ENCODE data around the gene KCP.

The KCP gene

DNA sequence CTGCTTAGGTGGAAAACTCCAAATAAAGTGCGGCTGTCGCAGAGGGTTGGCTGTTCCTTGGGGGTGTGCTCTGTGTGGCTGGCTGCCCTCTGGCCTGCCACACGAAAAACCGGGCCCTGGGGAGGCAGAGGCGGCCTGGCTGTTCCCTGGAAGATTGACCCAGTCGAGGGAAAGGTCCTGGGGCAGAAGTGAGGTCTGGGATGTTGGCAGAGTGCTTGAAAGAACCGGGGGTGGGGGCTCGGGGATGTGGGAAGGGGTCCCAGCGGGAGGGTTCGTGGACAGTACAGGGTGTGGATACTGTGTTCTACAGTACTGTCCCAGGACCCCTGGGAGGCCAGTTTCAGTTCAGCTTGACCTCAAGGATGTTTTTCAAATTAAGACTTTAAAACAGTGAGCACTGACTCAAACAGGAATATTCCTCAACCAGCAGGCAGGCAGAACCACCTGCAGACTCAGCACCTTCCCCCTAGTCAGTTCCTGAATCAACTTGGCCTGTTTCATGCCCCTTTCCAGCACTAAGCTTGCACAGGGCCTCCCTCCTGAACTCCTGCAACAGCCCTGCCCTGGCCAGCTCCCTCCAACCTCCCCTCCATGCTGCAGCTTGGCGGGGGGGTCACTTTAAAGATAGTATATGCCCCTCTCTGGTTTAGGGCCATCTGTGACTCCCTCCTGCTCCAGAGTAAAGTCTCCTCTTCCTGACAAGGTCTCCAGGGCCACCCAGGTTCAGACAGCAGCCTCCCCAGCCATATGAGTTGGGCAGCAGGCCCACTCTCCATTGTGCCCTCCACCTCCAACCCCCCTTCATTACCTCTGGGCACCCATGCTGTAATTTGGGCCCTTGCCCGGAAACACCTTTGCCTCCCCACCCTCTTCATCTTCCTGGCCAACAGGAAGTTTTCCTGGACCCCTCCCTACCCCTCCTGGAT lies 51.0 kb downstream of the KCP start:
- Histone ChIP-seq H2AFZ (ENCODE audit: low read depth, low read length) (peak overlapping the region; percentile 61; the same call in 1 of the 2 replicates), H3K9ac (ENCODE audit: low read length) (no peak overlapping the region), H3K27ac (ENCODE audit: low read length) (no peak overlapping the region), H4K20me1 (ENCODE audit: insufficient read depth, low read length) (no peaks in the 10 kb centered on the region), H3K4me3 (ENCODE audit: low read length) (no peak overlapping the region), H3K4me2 (ENCODE audit: low read length) (peak overlapping the region; percentile 25), H3K9me3 (ENCODE audit: insufficient read depth, low read length) (no peaks in the 10 kb centered on the region), H3K36me3 (replicated peaks; ENCODE audit: low read depth, low read length) (no peaks in the 10 kb centered on the region), H3K79me2 (ENCODE audit: low read length) (peaks cover 18% of the 10 kb centered on the region), H3K27me3 (ENCODE audit: low read depth, low read length) (no peaks in the 10 kb centered on the region), H3K4me1 (ENCODE audit: low read length) (peaks cover 29% of the 10 kb centered on the region)
- TF ChIP-seq EZH2phosphoT487 (IDR thresholded peaks at IDR 0.05; ENCODE audit: low read depth), result no peak
- TF ChIP-seq, protein P1, sequence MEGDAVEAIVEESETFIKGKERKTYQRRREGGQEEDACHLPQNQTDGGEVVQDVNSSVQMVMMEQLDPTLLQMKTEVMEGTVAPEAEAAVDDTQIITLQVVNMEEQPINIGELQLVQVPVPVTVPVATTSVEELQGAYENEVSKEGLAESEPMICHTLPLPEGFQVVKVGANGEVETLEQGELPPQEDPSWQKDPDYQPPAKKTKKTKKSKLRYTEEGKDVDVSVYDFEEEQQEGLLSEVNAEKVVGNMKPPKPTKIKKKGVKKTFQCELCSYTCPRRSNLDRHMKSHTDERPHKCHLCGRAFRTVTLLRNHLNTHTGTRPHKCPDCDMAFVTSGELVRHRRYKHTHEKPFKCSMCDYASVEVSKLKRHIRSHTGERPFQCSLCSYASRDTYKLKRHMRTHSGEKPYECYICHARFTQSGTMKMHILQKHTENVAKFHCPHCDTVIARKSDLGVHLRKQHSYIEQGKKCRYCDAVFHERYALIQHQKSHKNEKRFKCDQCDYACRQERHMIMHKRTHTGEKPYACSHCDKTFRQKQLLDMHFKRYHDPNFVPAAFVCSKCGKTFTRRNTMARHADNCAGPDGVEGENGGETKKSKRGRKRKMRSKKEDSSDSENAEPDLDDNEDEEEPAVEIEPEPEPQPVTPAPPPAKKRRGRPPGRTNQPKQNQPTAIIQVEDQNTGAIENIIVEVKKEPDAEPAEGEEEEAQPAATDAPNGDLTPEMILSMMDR (IDR thresholded peaks at IDR 0.05; ENCODE audit: low read depth, low read length), result no peak

DNA sequence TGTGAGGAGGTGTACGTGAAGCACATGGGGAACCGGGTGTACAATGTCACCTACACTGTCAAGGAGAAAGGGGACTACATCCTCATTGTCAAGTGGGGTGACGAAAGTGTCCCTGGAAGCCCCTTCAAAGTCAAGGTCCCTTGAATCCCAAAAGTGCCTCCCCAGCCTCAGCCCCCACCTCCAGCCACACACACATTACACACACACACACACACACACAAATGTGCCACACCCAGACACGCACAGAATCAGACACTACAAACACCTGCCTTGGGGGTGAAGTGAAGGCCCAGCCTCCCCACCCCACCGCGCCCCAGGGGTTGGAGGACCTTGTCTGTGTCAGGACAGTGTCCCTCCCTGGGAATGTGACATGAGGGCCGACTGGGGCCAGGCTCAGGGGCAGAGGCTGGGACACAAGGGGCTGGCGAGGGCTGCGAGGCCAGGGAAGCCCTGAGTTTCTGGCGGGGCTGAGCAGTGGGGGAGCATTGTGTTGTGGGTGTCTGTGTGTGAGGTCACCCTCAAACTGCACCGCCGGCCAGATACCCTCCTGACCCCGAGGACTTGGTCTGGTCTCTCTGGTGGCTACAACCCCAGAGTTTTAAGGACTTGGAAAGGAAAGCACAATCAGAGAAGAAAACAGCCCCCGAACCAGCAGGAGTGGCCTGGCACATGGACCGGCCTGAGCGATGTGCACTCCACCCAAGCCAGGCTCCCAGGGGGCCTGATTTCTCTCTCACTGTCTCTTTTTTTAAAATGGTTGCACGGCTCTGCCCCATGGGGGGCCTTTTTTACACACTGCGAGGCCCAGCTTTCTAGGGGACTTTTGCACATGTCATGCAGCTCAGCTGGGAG lies 51.9 kb downstream of the KCP start:
- TF ChIP-seq, protein P1 (IDR thresholded peaks at IDR 0.05; ENCODE audit: low read depth, low read length), result no peak
- no peak for TF ChIP-seq EZH2phosphoT487 (IDR thresholded peaks at IDR 0.05; ENCODE audit: low read depth)
- H3K9me3 ChIP-seq (ENCODE audit: insufficient read depth, low read length), result no peaks in the 10 kb centered on the region
- H2AFZ ChIP-seq (ENCODE audit: low read depth, low read length), result no peak overlapping the region
- H3K9ac ChIP-seq (ENCODE audit: low read length), result no peak overlapping the region
- no peaks in the 10 kb centered on the region for H3K27me3 ChIP-seq (ENCODE audit: low read depth, low read length)
- no peak overlapping the region for H3K4me3 ChIP-seq (ENCODE audit: low read length)
- H4K20me1 ChIP-seq (ENCODE audit: insufficient read depth, low read length), result no peaks in the 10 kb centered on the region
- no peak overlapping the region for H3K27ac ChIP-seq (ENCODE audit: low read length)
- H3K36me3 ChIP-seq (replicated peaks; ENCODE audit: low read depth, low read length), result no peaks in the 10 kb centered on the region
- H3K4me1 ChIP-seq (ENCODE audit: low read length), result peaks cover 22% of the 10 kb centered on the region
- H3K4me2 ChIP-seq (ENCODE audit: low read length), result no peak overlapping the region
- H3K79me2 ChIP-seq (ENCODE audit: low read length), result peaks cover 9% of the 10 kb centered on the region

DNA sequence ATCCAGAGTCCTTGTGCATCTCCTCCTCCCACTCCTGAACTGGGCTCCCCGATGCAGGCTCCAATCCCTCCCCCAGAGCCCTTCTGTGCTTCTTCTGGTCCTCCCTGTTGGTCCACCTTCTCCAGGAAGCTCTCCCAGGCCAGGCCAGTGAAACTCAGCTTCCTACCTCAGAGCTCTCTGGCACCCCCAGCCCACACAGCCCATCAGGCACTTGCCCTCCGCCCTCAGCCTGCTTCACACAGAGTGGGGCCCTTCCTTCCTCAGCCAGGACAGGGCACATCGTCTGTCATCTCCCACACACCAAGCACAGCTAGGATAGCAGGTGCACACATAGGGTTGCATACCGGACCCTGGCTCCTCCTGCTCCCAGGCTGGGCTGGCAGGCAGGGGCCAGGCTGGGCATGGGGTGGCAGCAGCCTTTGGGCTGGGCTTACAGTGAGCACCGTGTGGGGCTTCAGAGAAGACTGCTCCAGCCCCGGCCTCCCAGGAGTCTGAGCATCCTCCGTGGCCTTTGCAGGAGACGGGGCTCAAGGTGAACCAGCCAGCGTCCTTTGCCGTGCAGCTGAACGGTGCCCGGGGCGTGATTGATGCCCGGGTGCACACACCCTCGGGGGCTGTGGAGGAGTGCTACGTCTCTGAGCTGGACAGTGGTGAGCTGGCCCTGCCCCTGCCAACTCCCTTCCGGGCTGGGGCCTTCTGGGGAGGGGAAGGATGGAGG lies 54.3 kb downstream of the KCP start:
- no peak overlapping the region for H3K27ac ChIP-seq (ENCODE audit: low read length)
- TF ChIP-seq, protein P1 (IDR thresholded peaks at IDR 0.05; ENCODE audit: low read depth, low read length), result no peak
- TF ChIP-seq EZH2phosphoT487 (IDR thresholded peaks at IDR 0.05; ENCODE audit: low read depth), result no peak
- H3K4me3 ChIP-seq (ENCODE audit: low read length), result no peak overlapping the region
- H4K20me1 ChIP-seq (ENCODE audit: insufficient read depth, low read length), result no peaks in the 10 kb centered on the region
- H3K36me3 ChIP-seq (replicated peaks; ENCODE audit: low read depth, low read length), result no peaks in the 10 kb centered on the region
- no peaks in the 10 kb centered on the region for H3K9me3 ChIP-seq (ENCODE audit: insufficient read depth, low read length)
- no peaks in the 10 kb centered on the region for H3K79me2 ChIP-seq (ENCODE audit: low read length)
- no peak overlapping the region for H3K4me2 ChIP-seq (ENCODE audit: low read length)
- H3K9ac ChIP-seq (ENCODE audit: low read length), result no peak overlapping the region
- no peak overlapping the region for H2AFZ ChIP-seq (ENCODE audit: low read depth, low read length)
- no peaks in the 10 kb centered on the region for H3K27me3 ChIP-seq (ENCODE audit: low read depth, low read length)
- H3K4me1 ChIP-seq (ENCODE audit: low read length), result peaks cover 17% of the 10 kb centered on the region

All from OCI-LY3 (cell line).